Measurements from ENCODE around the gene KRTAP12-3. TPM values are rescaled to one million over a fixed set of nuclear protein-coding genes. Genes with fewer than 3 reads are reported as not detected.
"Not testable (repeated sequence)": the region's sequence is repeated elsewhere in the genome, so short reads cannot be mapped to it uniquely, and the experiment has no call there.

KRTAP12-3 gene
- total and polyA plus RNA-seq, 9 of the 15 experiments (the other 6 are each of a cell fraction or from before 2014, with no cell fraction given) = not detected

- TF ChIP-seq, protein P1, sequence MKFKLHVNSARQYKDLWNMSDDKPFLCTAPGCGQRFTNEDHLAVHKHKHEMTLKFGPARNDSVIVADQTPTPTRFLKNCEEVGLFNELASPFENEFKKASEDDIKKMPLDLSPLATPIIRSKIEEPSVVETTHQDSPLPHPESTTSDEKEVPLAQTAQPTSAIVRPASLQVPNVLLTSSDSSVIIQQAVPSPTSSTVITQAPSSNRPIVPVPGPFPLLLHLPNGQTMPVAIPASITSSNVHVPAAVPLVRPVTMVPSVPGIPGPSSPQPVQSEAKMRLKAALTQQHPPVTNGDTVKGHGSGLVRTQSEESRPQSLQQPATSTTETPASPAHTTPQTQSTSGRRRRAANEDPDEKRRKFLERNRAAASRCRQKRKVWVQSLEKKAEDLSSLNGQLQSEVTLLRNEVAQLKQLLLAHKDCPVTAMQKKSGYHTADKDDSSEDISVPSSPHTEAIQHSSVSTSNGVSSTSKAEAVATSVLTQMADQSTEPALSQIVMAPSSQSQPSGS (CRISPR knock-in tag; IDR thresholded peaks at IDR 0.05) = no peak
- TF ChIP-seq, protein P2, sequence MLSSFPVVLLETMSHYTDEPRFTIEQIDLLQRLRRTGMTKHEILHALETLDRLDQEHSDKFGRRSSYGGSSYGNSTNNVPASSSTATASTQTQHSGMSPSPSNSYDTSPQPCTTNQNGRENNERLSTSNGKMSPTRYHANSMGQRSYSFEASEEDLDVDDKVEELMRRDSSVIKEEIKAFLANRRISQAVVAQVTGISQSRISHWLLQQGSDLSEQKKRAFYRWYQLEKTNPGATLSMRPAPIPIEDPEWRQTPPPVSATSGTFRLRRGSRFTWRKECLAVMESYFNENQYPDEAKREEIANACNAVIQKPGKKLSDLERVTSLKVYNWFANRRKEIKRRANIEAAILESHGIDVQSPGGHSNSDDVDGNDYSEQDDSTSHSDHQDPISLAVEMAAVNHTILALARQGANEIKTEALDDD (IDR thresholded peaks at IDR 0.05) = no peak
- TF ChIP-seq MEF2A (IDR thresholded peaks at IDR 0.05; ENCODE audit: control insufficient read depth, low read depth, low read length) = no peak
Observed at GRCh38 chr21:44695641-44696040, 37.9 kb downstream of the KRTAP12-3 start (continued).

DNA sequence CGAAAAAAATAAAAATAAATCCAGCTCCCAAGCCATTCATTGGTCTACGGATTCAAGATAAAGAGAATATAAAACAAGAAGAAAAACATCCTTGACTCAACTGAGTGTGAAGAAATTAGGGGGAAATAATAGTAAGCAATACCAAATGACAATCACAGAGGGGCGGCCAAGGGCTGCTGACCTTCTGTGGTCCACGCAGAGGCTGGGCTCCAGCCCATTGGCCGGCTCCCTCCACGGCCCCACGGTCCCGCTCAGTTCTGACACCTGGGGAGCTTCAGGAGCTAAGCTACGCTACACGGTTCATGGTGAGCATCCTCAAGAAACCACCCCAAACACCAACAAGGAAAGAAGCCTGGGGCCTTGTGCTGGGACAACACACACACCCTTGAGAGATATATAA, 38.8 kb downstream of the KRTAP12-3 start:
- ChIA-PET CTCF (ENCODE audit: low intra/inter-chr PET ratio) (no interaction called here), POLR2A (interaction anchor here (0.7 to 1.1 kb wide), 3 partner anchors 12 to 86 kb away, joined by 3 to 4 read pairs (median 3); no protein-coding TSS in a partner anchor)
- no peak for TF ChIP-seq SMARCC2 (IDR thresholded peaks at IDR 0.05; ENCODE audit: low read depth)
- TF ChIP-seq, protein P3, sequence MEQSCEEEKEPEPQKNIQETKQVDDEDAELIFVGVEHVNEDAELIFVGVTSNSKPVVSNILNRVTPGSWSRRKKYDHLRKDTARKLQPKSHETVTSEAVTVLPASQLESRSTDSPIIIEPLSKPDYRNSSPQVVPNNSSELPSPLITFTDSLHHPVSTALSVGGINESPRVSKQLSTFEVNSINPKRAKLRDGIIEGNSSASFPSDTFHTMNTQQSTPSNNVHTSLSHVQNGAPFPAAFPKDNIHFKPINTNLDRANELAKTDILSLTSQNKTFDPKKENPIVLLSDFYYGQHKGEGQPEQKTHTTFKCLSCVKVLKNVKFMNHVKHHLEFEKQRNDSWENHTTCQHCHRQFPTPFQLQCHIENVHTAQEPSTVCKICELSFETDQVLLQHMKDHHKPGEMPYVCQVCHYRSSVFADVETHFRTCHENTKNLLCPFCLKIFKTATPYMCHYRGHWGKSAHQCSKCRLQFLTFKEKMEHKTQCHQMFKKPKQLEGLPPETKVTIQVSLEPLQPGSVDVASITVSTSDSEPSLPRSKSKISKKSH (CRISPR knock-in tag; IDR thresholded peaks at IDR 0.05) = no peak
- TF ChIP-seq GATA2 (CRISPR knock-in tag; IDR thresholded peaks at IDR 0.05) = no peak
- TF ChIP-seq RAD21 (CRISPR knock-in tag; conservative IDR thresholded peaks at IDR 0.05 in 1 of 2, IDR thresholded peaks at IDR 0.05 in 1 of 2) = 0 out of 4 replicates have a peak, but pooled peaks of 1 of the 2 experiments have one; percentile 3
- no peak for FAIRE-seq
- H3K36me3 ChIP-seq (ENCODE audit: control insufficient read depth, insufficient read depth, low read length) = no peaks in the 10 kb centered on the region
- no peak overlapping the region for H3K9ac ChIP-seq (ENCODE audit: insufficient read depth in 1 of 2, low read depth in 2 of 2, low read length in 2 of 2)
- H4K20me1 ChIP-seq (replicated peaks; ENCODE audit: control insufficient read depth, insufficient read depth, low read length) = no peaks in the 10 kb centered on the region
- H3K9me3 ChIP-seq (replicated peaks; ENCODE audit: control insufficient read depth, insufficient read depth, low read depth, low read length) = no peaks in the 10 kb centered on the region; the same call in 1 of the 2 replicates
- H3K9me1 ChIP-seq (ENCODE audit: control insufficient read depth, insufficient read depth, low read length) = peaks cover 3% of the 10 kb centered on the region
- H3K4me3 ChIP-seq = no peak overlapping the region
- H3K79me2 ChIP-seq (ENCODE audit: control insufficient read depth, insufficient read depth, low read length) = no peaks in the 10 kb centered on the region
- H2AFZ ChIP-seq (ENCODE audit: low read depth, low read length) = no peak overlapping the region
- H3K4me1 ChIP-seq (replicated peaks in 1 of 2; ENCODE audit: control insufficient read depth in 2 of 2, insufficient read depth in 2 of 2, low read length in 2 of 2) = 0 out of 5 replicates have a peak, but pooled peaks cover 0 to 4% of the 10 kb centered on the region in 2 experiments
- H3K27ac ChIP-seq (ENCODE audit: extremely low read depth, low read depth, low read length) = no peak overlapping the region
- peak; percentile 38; the same call in 2 of the 3 replicates for ATAC-seq
- WGBS (ENCODE audit: insufficient coverage, low coverage, missing lambda C conversion rate) = 0% methylated on average over 10 of the region's 10 CpGs
- H3K27me3 ChIP-seq (ENCODE audit: control insufficient read depth in 2 of 2, insufficient read depth in 2 of 2, low read length in 2 of 2) = peaks cover 33 to 62% of the 10 kb centered on the region in 2 experiments
- intact Hi-C loops (cut with micrococcal nuclease) (no loop called here), in situ Hi-C loops (cut with MboI) (no loop called here)
- DNase-seq (ENCODE audit: extremely low read depth in 1 of 4, low spot score in 3 of 4) = no peak
- no peak overlapping the region for H3K4me2 ChIP-seq (ENCODE audit: insufficient read depth, low read length)
- BruUV-seq (replicated peaks) = no TSS peak

DNA sequence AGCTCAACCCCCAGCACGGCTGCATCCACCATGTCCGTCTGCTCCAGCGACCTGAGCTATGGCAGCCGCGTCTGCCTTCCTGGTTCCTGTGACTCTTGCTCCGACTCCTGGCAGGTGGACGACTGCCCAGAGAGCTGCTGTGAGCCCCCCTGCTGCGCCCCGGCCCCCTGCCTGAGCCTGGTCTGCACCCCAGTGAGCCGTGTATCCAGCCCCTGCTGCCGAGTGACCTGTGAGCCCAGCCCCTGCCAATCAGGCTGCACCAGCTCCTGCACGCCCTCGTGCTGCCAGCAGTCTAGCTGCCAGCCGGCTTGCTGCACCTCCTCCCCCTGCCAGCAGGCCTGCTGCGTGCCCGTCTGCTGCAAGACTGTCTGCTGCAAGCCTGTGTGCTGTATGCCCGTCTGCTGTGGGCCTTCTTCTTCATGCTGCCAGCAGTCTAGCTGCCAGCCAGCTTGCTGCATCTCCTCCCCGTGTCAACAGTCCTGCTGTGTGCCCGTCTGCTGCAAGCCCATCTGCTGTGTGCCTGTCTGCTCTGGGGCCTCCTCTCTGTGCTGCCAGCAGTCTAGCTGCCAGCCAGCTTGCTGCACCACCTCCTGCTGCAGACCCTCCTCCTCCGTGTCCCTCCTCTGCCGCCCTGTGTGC, 39.6 kb downstream of the KRTAP12-3 start, which contains the start of gene KRTAP10-12:
TSS of gene KRTAP10-12 (plus strand) at position 1 of the 639 bp plus-strand sequence. CDS start at position 31, 30 bp downstream.
- H3K4me1 ChIP-seq (replicated peaks in 1 of 2; ENCODE audit: control insufficient read depth in 2 of 2, insufficient read depth in 2 of 2, low read length in 2 of 2); H3K4me3 ChIP-seq; intact Hi-C loops (cut with micrococcal nuclease); DNase-seq (ENCODE audit: extremely low read depth in 1 of 4, low spot score in 3 of 4); H4K20me1 ChIP-seq (replicated peaks; ENCODE audit: control insufficient read depth, insufficient read depth, low read length); H3K27ac ChIP-seq (ENCODE audit: extremely low read depth, low read depth, low read length); BruUV-seq (replicated peaks); H3K36me3 ChIP-seq (ENCODE audit: control insufficient read depth, insufficient read depth, low read length); H3K9ac ChIP-seq (ENCODE audit: insufficient read depth in 1 of 2, low read depth in 2 of 2, low read length in 2 of 2); CTCF ChIA-PET (ENCODE audit: low intra/inter-chr PET ratio); H2AFZ ChIP-seq (ENCODE audit: low read depth, low read length); H3K9me3 ChIP-seq (replicated peaks; ENCODE audit: control insufficient read depth, insufficient read depth, low read depth, low read length); H3K4me2 ChIP-seq (ENCODE audit: insufficient read depth, low read length); H3K79me2 ChIP-seq (ENCODE audit: control insufficient read depth, insufficient read depth, low read length); in situ Hi-C loops (cut with MboI); H3K9me1 ChIP-seq (ENCODE audit: control insufficient read depth, insufficient read depth, low read length); FAIRE-seq: not testable (repeated sequence)
- ATAC-seq = peak; percentile 20; the same call in 1 of the 3 replicates
- H3K27me3 ChIP-seq (ENCODE audit: control insufficient read depth in 2 of 2, insufficient read depth in 2 of 2, low read length in 2 of 2) = peaks cover 40 to 69% of the 10 kb centered on the region in 2 experiments
- 1% methylated on average over 12 of the region's 21 CpGs for WGBS (ENCODE audit: insufficient coverage, low coverage, missing lambda C conversion rate)
- POLR2A ChIA-PET = interaction anchor here (0.8 kb wide), 1 partner anchor 82 kb away, joined by 3 read pairs; no protein-coding TSS in a partner anchor
